ENCODE measurements around the gene CDH13.
A peak's percentile ranks its signal among the peaks of the same experiment; 100 is the strongest.

Gene CDH13

GRCh38 chr16:83797013-83797412, 1170.2 kb downstream of the CDH13 start:
- DNase-seq (ENCODE audit: low read depth, low spot score) = no peak
- in situ Hi-C loops (cut with HindIII; ENCODE audit: low sequenced_read_pairs) = no loop called here
- H3K4me3 ChIP-seq (ENCODE audit: low read depth, low read length) = no peak overlapping the region
- TF ChIP-seq CTCF (IDR thresholded peaks at IDR 0.05; ENCODE audit: low read depth, low read length) = no peak

- no peak for TF ChIP-seq CTCF (IDR thresholded peaks at IDR 0.05; ENCODE audit: low read depth, low read length)
- in situ Hi-C loops (cut with HindIII; ENCODE audit: low sequenced_read_pairs) = no loop called here
- H3K4me3 ChIP-seq (ENCODE audit: low read depth, low read length) = no peak overlapping the region
- DNase-seq (ENCODE audit: low read depth, low spot score) = no peak
Measured at GRCh38 chr16:83799336-83799735, 1172.6 kb downstream of the CDH13 start.

- in situ Hi-C loops (cut with HindIII; ENCODE audit: low sequenced_read_pairs) = no loop called here
- H3K4me3 ChIP-seq (ENCODE audit: low read depth, low read length) = peak overlapping the region; percentile 26
- peak; percentile 82 for DNase-seq (ENCODE audit: low read depth, low spot score)
- TF ChIP-seq CTCF (IDR thresholded peaks at IDR 0.05; ENCODE audit: low read depth, low read length) = no peak
Measured at GRCh38 chr16:83802135-83802534, 1175.4 kb downstream of the CDH13 start.

GRCh38 chr16:83802554-83803205, 1175.9 kb downstream of the CDH13 start:
- H3K4me3 ChIP-seq (ENCODE audit: low read depth, low read length) = peak overlapping the region; percentile 26

GRCh38 chr16:83803811-83804210, 1177.0 kb downstream of the CDH13 start:
- TF ChIP-seq CTCF (IDR thresholded peaks at IDR 0.05; ENCODE audit: low read depth, low read length) = no peak
- H3K4me3 ChIP-seq (ENCODE audit: low read depth, low read length) = no peak overlapping the region
- DNase-seq (ENCODE audit: low read depth, low spot score) = peak; percentile 8
- in situ Hi-C loops (cut with HindIII; ENCODE audit: low sequenced_read_pairs) = no loop called here

More at GRCh38 chr16:83802554-83803205, 1175.9 kb downstream of the CDH13 start:
- in situ Hi-C loops (cut with HindIII; ENCODE audit: low sequenced_read_pairs) = no loop called here
- no peak for DNase-seq (ENCODE audit: low read depth, low spot score)
- no peak for TF ChIP-seq CTCF (IDR thresholded peaks at IDR 0.05; ENCODE audit: low read depth, low read length)

GRCh38 chr16:83804366-83804765, 1177.6 kb downstream of the CDH13 start:
- TF ChIP-seq CTCF (IDR thresholded peaks at IDR 0.05; ENCODE audit: low read depth, low read length) = no peak
- in situ Hi-C loops (cut with HindIII; ENCODE audit: low sequenced_read_pairs) = no loop called here
- no peak for DNase-seq (ENCODE audit: low read depth, low spot score)
- no peak overlapping the region for H3K4me3 ChIP-seq (ENCODE audit: low read depth, low read length)

Data from astrocyte of the spinal cord (primary cell).